ENCODE measurements around the gene BBIP1. TPM values are rescaled to one million over a fixed set of nuclear protein-coding genes. Genes with fewer than 3 reads are reported as not detected.

BBIP1 gene
- total RNA-seq, 1 experiment from 2014 or later: 19.0 TPM

GRCh38 chr10:110966146-110966545, 47.2 kb upstream of the BBIP1 start (continued):
- TF ChIP-seq ZNF425 (CRISPR knock-in tag; conservative IDR thresholded peaks at IDR 0.05): no peak
- TF ChIP-seq ZNF423 (CRISPR knock-in tag; IDR thresholded peaks at IDR 0.05): no peak

- POLR2A ChIA-PET: no interaction called here
- no peak for ATAC-seq
- TF ChIP-seq GRHL2 (CRISPR knock-in tag; IDR thresholded peaks at IDR 0.05; ENCODE audit: insufficient replicate concordance, severe bottlenecking) (no peak), PRDM15 (CRISPR knock-in tag; IDR thresholded peaks at IDR 0.05) (no peak), TP53 (CRISPR knock-in tag; IDR thresholded peaks at IDR 0.05) (no peak), ZNF512 (CRISPR knock-in tag; IDR thresholded peaks at IDR 0.05; ENCODE audit: borderline replicate concordance) (no peak), JUN (CRISPR knock-in tag; IDR thresholded peaks at IDR 0.05) (no peak), ARID4B (CRISPR knock-in tag; IDR thresholded peaks at IDR 0.05; ENCODE audit: borderline replicate concordance) (no peak), ZNF281 (CRISPR knock-in tag; IDR thresholded peaks at IDR 0.05) (no peak), SOX15 (CRISPR knock-in tag; IDR thresholded peaks at IDR 0.05) (no peak), ESRRA (CRISPR knock-in tag; IDR thresholded peaks at IDR 0.05; ENCODE audit: borderline replicate concordance) (no peak), STAT6 (CRISPR knock-in tag; conservative IDR thresholded peaks at IDR 0.05; ENCODE audit: low read depth) (no peak), E2F4 (CRISPR knock-in tag; IDR thresholded peaks at IDR 0.05; ENCODE audit: borderline replicate concordance, low read depth) (no peak), ZBTB43 (CRISPR knock-in tag; IDR thresholded peaks at IDR 0.05) (no peak), NFYB (CRISPR knock-in tag; conservative IDR thresholded peaks at IDR 0.05; ENCODE audit: low read depth) (no peak)
Measured at GRCh38 chr10:110965216-110965615, 46.2 kb upstream of the BBIP1 start.

More at GRCh38 chr10:110965216-110965615, 46.2 kb upstream of the BBIP1 start:
- H3K9me3 Mint-ChIP-seq: no peaks in the 10 kb centered on the region
- no peak overlapping the region for H3K27ac Mint-ChIP-seq
- peaks cover 11% of the 10 kb centered on the region for H3K4me1 Mint-ChIP-seq
- no peaks in the 10 kb centered on the region for H3K27me3 Mint-ChIP-seq (ENCODE audit: low read depth)
- H3K36me3 Mint-ChIP-seq: no peaks in the 10 kb centered on the region
- DNase-seq (ENCODE audit: low spot score): no peak
- CTCF ChIA-PET: no interaction called here
- H3K4me3 Mint-ChIP-seq: no peak overlapping the region
